HG03045 (cell line): Measurements from ENCODE around the gene OPCML.
A peak's percentile ranks its signal among the peaks of the same experiment; 100 is the strongest.

Experiments
- ATAC-seq: cut with Tn5 transposase; IDR thresholded peaks from one replicate; pipeline ENCODE4 v1.9.1; 2021; ENCODE audit warnings: mild to moderate bottlenecking, moderate library complexity; ENCODE audit not compliant: unreplicated experiment

The OPCML gene

DNA sequence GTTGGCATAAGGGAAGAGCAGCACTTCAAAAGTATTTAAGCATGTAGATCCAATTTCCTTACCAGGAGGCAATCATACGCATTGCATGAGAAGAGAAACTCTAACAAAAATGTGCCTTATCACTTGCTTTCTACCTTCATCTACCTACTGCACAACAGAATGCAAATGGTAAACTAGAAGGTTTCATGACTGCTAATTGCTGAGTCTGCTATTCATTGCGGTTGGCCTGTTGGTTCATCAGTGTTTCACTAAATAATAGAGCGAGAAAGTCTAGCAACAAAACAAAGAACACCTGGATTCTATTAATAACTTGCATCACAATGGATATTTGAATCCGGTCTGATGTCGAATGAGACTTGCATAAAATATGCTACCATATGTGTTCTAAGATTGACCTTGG, 229.0 kb downstream of the OPCML start:
- ATAC-seq: no peak

DNA sequence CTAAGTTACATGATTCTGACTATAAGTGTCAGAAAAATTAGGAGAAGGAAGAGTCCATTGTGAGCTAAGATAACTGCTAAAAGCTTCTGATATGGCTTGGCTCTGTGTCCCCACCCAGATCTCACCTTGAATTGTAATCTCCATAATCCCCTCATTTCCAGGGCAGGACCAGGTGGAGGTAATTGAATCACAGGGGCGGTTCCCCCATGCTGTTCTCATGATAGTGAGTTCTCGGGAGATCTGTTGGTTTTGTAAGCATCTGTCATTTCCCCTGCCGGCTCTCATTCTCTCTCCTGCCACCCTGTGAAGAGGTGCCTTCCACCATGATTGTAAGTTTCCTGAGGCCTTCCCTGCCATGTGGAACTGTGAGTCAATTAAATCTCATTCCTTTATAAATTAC, 230.2 kb downstream of the OPCML start:
- ATAC-seq: no peak

DNA sequence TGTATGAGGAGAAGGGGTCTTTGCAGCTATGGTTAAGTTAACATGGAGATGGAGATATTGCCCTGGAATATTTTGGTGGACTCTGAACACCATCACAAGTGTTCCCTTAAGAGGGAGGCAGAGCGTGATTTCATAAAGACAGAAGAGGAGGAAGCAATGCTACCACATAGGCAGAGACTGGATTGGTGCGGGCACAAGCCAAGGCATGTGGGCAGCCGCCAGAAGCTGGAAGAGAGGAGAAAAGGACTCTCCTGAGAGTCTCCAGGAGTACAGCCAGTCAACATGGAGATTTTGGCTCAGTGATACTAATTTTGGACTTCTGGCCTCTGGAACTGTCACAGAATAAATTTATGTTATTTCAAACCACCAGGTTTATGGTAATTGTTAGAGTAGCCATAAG, 231.6 kb downstream of the OPCML start:
- ATAC-seq: no peak

DNA sequence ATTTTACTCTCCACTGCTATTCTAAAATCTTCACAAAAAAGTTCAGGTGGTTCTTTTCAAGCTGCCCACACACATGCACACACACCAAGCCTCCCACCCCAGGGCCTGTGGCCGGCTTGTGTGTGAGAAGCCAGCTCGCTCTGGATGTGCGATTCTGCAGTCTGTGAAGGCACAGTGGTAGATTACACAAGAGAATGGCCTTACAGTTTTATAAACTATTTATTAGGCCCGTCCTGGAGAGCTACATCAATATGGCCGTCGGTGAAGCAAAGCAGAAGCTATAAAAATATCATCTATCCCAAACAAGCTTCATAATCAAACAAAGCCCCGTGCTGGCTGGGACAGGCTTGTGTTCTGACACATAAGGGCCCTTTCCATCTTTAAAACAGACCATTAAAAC, 240.5 kb downstream of the OPCML start:
- ATAC-seq: no peak

DNA sequence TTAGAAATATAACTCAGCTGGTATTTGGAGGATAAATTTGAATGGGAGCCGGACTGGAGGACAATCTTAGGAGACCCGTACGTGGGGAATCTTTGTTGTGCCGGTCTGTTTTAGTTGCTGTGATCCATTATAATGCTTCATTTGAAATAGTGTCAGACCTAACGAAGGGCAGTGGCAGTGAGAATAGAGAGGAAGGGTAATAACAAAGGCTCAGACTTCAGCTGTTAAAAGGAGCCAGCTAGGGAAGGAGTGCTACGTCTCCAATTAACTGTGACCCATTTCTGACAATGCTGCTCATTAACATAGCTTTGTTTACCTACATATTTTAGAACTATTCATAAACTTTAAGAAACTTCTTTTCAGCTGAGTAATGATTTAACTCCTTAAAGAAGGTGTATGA, 246.9 kb downstream of the OPCML start:
- ATAC-seq: no peak

DNA sequence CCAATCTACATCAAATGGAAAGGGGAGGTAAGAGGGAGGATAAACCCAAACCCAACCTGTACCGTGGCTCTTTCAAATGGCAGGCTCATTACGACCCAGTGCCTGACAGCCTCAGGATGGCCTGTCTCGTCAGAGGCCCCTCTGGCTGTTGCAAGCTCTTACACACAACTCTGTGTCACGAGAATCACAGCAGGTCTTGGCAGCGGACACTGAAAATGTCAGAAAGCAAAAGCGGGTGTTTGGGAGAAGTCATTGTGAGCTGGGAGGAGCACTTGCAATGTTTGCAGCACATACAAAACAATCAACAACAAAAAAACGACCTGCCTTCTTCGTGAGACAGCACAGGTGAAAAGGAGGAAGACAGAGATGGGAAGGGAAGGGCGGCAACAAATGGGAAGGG, 248.1 kb downstream of the OPCML start:
- ATAC-seq: no peak

DNA sequence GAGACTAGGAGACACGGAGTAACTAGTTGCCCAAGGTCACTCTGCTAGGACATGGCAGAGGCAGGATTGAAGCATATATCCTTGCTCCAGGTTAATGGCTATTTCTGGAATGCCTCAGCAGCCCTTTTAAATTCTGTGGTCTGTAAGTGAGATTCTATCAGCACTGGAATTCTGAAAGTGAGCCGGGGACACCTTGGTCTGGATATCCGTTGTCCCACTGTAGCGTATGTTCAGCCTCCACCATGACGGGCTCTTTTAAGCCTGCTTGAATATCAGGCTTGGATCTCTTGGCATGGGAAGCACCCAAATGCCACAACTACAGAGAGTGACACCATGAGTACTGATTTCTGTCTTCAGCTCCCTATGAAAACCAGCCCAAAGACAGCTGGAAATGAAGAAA, 254.4 kb downstream of the OPCML start:
- ATAC-seq: no peak

DNA sequence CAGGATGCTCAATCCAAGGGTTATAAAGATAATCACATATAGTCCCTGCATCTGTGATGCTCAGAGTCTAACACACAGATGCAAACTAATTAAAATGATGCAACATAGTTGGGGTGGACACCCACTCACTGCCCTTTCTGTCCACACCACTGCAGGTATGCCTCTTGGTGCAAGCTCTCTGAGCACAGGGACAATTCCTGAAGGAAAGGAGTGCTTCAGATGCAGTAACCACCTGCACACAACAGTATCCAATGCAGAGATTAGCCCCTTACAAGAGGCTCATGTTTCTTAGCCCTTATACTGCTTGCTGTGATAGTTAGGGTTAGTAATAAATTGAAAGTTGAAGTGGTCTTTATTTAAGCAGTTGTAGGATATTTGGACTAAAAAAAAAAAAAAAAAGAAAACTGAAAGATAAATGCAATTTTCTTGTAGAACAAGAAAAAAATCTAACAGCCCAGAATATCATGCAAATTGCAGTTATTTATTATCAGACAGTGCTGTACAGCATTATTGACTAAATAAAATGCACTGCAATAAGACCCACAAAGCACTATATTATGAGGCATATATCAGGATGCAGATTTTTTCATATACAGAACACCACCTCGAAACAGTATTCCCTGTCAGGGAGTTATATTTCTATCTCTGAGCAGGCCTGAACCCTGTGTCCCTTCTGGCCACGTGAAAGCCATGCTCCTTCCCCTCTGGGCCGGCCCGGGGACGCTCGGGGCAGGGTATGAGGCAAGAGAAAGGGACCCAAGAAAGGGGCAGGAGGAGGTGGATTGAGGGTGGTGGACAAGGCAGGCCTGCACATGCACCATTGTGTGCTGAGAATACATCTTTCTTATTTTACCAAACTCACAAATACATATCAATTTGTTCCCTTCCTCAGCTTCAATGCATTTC, 260.2 kb downstream of the OPCML start:
- no peak for ATAC-seq

DNA sequence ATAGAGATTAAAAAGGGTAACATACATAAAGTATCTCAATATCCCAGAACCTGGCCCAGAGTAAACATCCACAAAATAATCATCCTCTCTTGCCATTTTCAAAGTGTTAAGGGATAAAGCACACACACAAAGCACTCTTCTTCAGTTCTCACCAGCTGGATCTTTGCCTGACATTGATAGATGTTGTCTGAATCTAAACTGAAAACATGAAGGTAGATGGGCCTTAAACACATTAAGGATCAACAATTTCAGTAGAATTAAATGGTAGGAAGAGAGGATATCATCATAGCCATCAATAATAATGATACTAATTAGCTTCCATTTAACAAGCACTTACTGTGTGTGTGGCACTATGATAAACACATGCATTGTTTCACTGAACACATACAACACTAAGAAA, 261.1 kb downstream of the OPCML start:
- ATAC-seq: no peak

DNA sequence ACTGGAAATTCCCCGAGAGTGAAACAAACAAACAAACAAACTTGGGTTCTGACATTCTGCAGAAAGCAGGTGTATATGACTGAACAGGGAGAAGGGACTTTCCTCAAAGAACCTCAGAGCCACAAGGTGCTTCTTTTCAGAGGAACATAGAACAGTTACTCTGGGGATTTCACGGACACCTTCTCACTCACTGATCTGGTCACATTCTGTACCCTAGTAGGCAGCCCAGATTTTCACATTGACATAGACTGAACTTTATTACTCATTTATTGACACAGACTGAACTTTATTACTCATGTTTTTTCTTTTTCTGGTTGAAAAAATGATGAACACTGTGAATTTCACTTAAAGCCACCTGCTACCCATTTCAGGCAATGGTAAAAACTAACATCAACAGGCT, 263.0 kb downstream of the OPCML start:
- peak; percentile 98 for ATAC-seq

DNA sequence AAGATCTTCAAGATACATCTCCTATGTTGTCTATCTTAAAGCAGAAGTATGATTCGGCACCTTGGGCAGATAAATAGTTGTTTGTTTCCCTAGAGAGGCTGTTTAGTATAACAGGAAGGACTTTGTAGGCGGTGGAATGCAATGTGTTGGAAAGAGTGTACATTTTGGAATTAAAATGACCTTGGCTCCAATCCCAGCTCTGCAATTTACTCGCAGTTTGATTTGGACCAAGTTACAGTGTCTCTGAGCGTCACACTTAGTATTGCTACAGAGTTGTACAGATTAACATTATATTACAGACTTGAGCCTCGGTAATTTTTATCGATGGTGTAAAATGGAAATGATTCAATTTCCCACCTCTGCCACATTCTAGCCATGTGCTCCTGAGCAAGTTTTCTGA, 265.3 kb downstream of the OPCML start:
- no peak for ATAC-seq

DNA sequence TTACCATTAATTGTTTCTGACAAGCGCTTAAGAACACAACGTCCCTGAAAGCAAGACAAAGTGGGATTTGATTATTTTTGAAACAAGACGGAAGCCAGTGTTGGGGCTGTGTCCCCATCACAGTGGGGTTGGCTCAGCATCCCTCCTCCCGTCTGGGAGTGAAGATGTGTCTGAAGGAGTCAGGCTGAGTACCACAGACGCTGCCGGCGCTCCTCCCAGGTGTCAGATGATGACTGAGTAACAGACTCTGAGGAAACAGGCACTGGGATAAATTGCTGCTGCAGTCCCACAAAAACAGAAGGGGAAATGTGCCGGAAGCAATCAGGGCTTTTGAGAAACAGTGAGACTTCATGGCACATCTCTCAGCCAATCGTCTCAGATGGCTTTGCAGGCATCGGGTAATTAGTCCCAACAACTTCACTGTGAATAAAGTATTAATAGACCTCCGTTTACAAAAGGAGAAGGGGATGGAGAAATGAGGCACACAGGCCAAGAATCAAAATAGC, 266.7 kb downstream of the OPCML start:
- ATAC-seq: no peak

DNA sequence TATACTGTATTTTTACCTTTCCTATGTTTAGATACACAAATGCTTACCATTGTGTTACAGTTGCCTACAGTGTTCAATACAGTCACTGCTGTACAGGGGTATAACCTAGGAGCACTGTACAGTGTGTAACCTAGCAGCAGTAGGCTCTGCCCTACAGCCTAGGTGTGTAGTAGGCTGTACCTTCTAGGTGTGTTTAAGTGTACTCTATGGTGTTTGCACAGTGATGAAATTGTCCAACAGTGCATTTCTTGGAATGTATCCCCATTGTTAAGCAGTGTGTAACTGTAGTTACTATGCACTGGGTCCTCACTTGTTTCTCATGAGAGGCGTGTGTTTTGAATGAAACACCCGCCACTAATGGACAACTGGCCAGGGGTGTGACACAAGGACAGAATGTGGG, 269.0 kb downstream of the OPCML start:
- no peak for ATAC-seq

DNA sequence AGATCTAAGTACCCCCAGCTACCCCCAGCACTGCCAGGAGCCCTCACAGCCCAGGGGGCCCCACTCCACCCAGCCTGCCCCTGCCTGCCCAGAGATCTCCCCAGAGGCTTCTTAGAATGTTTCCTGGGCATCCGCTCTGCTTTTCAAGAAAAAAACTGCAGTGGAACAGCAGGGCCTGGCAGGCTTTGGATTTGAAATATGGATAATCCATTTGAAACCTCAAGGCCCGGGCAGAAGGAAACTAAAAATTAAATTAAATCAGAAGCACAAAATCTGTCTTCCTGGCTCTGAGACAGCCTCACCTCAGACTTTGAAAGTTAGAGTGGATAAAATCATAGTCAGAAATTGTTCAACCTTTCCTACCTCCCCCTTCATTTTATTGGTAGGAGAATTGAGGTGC, 273.6 kb downstream of the OPCML start:
- no peak for ATAC-seq

DNA sequence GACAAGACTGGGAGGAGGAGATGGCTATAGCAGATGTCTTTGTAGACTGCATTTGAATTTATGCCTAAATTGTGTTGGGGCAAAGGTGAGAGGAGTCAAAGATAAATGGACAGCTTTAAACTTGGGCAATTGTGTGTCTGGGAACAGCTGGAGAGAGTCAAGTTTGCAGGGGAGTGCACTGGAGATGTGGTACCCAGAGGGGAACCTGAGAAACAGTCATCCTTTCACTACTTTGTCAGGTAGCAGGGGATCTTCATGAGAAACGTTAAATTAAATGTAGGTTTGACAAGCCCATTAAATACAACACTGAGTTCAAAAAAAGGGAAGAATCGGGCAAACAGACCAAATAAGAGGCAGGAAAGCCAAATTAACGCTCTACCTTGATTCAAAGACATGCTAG, 277.7 kb downstream of the OPCML start:
- ATAC-seq: no peak

DNA sequence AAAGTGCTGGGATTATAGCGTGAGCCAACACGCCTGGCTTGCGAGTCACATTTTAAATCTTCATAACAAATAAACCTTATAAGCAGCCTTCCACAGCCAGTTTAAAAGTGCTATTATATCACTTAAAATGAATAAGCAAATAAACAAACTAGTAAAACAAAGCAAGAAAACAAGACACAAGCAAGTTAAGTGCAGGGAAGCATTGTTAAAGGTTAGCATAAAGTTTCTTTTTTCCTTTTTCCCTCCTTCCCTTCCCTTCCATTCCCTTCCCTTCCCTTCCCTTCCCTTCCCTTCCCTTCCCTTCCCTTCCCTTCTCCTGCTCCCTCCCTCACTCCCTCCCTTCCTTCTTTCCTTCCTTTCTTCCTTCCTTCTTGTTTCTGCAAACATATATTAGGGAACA, 278.7 kb downstream of the OPCML start:
- no peak for ATAC-seq

DNA sequence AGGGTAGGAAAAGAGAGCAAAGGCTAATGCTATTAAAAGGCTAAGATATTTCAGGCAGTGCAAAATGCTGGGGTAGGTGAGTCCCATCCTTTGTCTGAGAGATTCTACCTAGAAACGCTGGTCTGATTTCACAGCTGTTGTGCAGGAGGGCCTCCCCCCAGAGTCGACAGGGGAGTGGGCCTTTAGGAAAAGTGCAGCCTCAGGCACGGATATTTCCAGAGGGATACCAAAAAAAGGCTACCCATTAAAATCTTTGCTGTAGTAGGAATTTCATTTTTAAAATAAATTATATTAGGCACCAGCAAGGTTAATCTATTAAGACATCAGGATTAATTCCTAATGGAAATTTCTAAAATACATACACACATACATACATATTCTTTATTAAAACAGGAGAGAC, 280.5 kb downstream of the OPCML start:
- ATAC-seq: no peak

DNA sequence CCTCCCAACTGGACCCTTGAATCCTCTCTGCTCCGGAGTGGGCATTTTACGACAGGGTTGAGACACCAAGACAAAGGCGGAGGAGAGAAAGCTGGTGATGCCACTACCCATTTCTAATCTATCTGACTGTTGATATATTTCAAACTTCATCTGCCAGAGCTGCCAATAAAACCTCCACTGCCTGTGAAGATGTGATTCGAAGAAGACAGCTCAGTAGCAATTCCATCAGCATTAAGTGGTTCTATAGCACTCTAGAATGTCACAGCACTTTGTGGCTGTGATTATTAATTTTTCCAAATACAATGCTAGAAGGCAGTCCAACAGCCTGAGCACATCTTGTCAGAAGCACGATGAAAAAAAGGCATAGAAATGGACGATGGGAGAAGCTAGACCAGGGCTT, 282.8 kb downstream of the OPCML start:
- ATAC-seq: no peak

DNA sequence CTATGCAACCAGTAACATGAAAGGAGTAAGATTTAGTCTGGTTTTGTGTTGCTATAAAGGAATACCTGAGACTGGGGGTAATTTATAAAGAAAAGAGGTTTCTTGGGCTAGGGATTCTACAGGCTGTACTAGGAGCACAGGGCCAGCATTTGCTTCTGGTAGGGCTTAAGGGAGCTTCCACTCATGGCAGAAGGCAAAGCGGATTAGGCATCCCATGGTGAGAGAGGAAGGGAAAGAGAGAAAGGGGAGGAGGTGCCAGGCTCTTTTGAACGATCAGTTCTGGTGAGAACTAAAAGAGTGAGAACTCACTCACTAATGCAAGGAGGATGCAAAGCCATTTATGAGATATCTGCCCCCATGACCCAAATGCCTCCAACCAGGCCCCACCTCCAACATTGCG, 283.2 kb downstream of the OPCML start:
- no peak for ATAC-seq

DNA sequence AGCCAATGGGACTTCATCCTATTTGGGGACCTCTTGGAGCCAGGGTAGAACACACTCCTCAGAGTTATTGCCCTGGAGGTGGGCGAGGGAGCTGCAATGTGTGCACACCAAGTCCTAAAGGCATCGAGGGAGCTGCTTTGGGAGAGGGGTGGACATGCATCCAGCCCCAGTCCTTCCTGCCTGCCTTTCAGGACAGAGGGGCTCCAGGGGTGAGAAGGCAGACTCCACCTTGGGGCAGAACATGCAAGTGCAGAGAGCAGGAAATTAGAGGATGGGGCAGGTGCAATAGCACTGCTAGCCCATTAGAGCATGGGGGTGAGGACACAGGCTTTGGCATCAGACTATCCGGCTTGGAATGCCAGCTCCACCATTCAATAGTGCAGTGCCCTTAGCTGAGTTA, 288.5 kb downstream of the OPCML start:
- ATAC-seq: no peak

DNA sequence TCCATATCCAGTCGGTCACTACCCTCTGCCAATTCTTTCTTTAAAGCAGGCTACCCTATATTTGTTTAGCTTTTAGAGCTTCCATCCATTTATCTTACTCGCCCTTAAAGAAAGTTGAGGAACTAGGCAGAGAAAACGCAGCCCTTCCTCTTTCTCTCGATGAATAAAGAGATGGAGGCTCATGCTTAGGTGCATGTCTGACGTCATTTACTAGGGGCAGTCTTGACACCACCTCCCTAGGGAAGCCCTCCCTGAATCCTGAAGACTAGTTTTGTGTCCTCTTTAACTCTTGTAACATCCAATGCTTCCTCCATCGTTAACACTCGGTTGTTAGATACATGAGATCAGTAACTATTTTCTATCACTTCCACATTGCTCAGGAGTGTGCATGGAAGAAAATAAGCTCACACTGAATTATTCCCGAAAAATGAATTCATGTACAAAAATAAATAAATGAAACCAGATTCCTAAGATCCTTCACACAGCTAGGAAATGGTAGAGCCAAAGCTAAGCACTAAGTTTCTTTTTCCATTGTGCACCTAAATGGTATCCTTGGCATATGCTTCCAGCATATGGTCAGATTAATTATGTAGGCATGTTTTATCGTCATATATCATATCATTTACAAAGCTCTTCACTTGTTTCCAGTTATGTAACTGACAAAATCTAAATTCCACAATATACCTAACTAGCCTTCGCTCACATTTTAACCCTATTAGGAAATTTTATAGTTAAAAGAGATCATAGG, 291.2 kb downstream of the OPCML start:
- ATAC-seq: no peak

DNA sequence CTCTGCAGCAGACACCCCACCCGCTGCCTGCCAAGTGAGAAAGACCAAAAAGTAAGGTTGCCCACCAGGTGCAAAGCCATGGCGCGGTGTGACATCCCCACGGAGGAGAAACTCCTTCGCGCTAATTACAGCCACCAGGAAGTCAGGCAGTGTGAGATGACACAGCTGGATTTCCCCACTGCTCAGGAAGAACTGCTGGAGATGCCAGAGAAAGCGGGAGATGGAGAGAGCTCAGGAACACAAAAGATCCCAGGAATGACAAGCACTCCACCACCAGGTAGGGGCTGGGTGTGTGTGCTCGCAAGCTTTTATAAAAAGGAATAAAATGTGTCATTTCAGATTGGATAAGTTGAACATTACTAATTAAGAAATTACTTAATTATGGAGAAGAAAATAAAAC, 292.7 kb downstream of the OPCML start:
- no peak for ATAC-seq
